ENCODE measurements around the gene CTNNBL1.
"Not testable (repeated sequence)": the region's sequence is repeated elsewhere in the genome, so short reads cannot be mapped to it uniquely, and the experiment has no call there.

DNA sequence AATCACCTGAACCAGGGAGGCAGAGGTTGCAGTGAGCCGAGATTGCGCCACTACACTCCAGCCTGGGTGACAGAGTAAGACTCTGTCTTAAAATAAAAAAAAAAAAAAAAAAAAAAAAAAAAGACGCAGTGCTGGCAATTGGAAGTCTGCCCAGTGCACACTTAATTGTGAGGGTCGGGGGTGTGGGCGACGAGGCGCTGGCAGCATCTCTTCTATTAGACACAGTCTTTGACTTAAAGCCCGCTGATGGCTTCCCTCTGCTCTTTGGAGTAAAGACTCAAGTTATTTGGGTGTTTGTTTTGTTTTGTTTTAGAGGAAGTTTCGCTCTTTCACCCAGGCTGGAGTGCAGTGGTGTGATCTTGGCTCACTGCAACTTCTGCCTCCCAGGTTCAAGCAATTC lies 10.7 kb upstream of the CTNNBL1 start:
- TF ChIP-seq, protein P1, sequence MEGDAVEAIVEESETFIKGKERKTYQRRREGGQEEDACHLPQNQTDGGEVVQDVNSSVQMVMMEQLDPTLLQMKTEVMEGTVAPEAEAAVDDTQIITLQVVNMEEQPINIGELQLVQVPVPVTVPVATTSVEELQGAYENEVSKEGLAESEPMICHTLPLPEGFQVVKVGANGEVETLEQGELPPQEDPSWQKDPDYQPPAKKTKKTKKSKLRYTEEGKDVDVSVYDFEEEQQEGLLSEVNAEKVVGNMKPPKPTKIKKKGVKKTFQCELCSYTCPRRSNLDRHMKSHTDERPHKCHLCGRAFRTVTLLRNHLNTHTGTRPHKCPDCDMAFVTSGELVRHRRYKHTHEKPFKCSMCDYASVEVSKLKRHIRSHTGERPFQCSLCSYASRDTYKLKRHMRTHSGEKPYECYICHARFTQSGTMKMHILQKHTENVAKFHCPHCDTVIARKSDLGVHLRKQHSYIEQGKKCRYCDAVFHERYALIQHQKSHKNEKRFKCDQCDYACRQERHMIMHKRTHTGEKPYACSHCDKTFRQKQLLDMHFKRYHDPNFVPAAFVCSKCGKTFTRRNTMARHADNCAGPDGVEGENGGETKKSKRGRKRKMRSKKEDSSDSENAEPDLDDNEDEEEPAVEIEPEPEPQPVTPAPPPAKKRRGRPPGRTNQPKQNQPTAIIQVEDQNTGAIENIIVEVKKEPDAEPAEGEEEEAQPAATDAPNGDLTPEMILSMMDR (conservative IDR thresholded peaks at IDR 0.05 in 1 of 2, IDR thresholded peaks at IDR 0.05 in 1 of 2; ENCODE audit: low read depth in 1 of 2, low read length in 2 of 2), result not testable (repeated sequence)
- TF ChIP-seq EZH2 (IDR thresholded peaks at IDR 0.05; ENCODE audit: low read length, missing control alignments), result not testable (repeated sequence)
